SK-N-SH (cell line): ENCODE measurements around the gene CMC2.
A peak's percentile ranks its signal among the peaks of the same experiment; 100 is the strongest.

Source experiments
- CTCF ChIP-seq: fragments of 200-600 bp; sonication (generic); IDR thresholded peaks from 2 replicates; pipeline ENCODE4 v1.6.1; 2017; ENCODE audit warnings: antibody characterized with exemption, mild to moderate bottlenecking, moderate library complexity
- FOXM1 ChIP-seq: IDR thresholded peaks from 2 replicates; pipeline ENCODE4 v1.4.0; 2012; ENCODE audit warnings: low read depth, mild to moderate bottlenecking
- GABPA ChIP-seq: IDR thresholded peaks from 2 replicates; pipeline ENCODE4 v1.4.0; 2012; ENCODE audit warnings: low read depth, mild to moderate bottlenecking
- NFIC ChIP-seq: IDR thresholded peaks from 2 replicates; pipeline ENCODE4 v1.4.0; 2012; ENCODE audit warnings: borderline replicate concordance
- NRF1 ChIP-seq: IDR thresholded peaks from 2 replicates; pipeline ENCODE4 v1.6.1; 2012; ENCODE audit warnings: low read depth, mild to moderate bottlenecking, low read length
- POLR2AphosphoS5 ChIP-seq: IDR thresholded peaks from 2 replicates; pipeline ENCODE4 v1.6.1; 2012; ENCODE audit warnings: low read depth, low read length
- YY1 ChIP-seq: IDR thresholded peaks from 2 replicates; pipeline ENCODE4 v1.4.0; 2012; ENCODE audit warnings: low read depth, mild to moderate bottlenecking

GRCh38 chr16:80931801-80932707 is 74.6 kb downstream of the CMC2 start:
- TF ChIP-seq YY1 (no peak), FOXM1 (no peak), CTCF (no peak; the same call in 1 of the 2 replicates), NFIC (no peak), POLR2AphosphoS5 (no peak), NRF1 (peak; percentile 30), GABPA (no peak)
